HepG2 (cell line): ENCODE measurements around the gene DNTTIP2. TPM values are rescaled to one million over a fixed set of nuclear protein-coding genes. Genes with fewer than 3 reads are reported as not detected.

ENCODE experiments used
- ARID3A ChIP-seq: IDR thresholded peaks from 2 replicates; pipeline ENCODE4 v1.6.1; 2012; ENCODE audit warnings: low read depth, low read length, improper control_type of control experiment
- ARNT2 ChIP-seq: sonication (generic); formaldehyde crosslinking; IDR thresholded peaks from 2 replicates; pipeline ENCODE4 v1.8.0; 2022; ENCODE audit warnings: mild to moderate bottlenecking, low read depth, missing genetic modification reagents, moderate library complexity
- ATF7-NPFF ChIP-seq: sonication (generic); formaldehyde crosslinking; IDR thresholded peaks from 2 replicates; pipeline ENCODE4 v1.8.1; 2023; ENCODE audit warnings: mild to moderate bottlenecking, low read depth, missing genetic modification reagents, moderate library complexity
- FOXA3 ChIP-seq: IDR thresholded peaks from 2 replicates; pipeline ENCODE4 v1.6.1; 2016; ENCODE audit warnings: missing genetic modification reagents, missing compliant biosample characterization
- HES4 ChIP-seq: sonication (generic); formaldehyde crosslinking; IDR thresholded peaks from 2 replicates; pipeline ENCODE4 v1.9.0; 2021; ENCODE audit warnings: mild to moderate bottlenecking, missing genetic modification reagents, borderline replicate concordance
- HIVEP1 ChIP-seq: sonication (generic); formaldehyde crosslinking; IDR thresholded peaks from 2 replicates; pipeline ENCODE4 v1.4.0; 2020; ENCODE audit warnings: mild to moderate bottlenecking, missing genetic modification reagents
- IKZF5 ChIP-seq: IDR thresholded peaks from 2 replicates; pipeline ENCODE4 v1.6.1; 2018; ENCODE audit warnings: missing genetic modification reagents, mild to moderate bottlenecking, missing compliant biosample characterization
- JUND ChIP-seq: sonication (generic); formaldehyde crosslinking; IDR thresholded peaks from 2 replicates; pipeline ENCODE4 v1.8.0; 2022; ENCODE audit warnings: mild to moderate bottlenecking, missing genetic modification reagents
- MAFG ChIP-seq: sonication (generic); formaldehyde crosslinking; IDR thresholded peaks from 2 replicates; pipeline ENCODE4 v1.5.1; 2020; ENCODE audit warnings: mild to moderate bottlenecking, missing genetic modification reagents
- MYNN ChIP-seq: sonication (generic); formaldehyde crosslinking; IDR thresholded peaks from 2 replicates; pipeline ENCODE4 v1.4.0; 2020; ENCODE audit warnings: mild to moderate bottlenecking, low read depth, missing genetic modification reagents
- NR2C2 ChIP-seq: sonication (generic); formaldehyde crosslinking; IDR thresholded peaks from 2 replicates; pipeline ENCODE4 v1.4.0; 2020; ENCODE audit warnings: missing genetic modification reagents, mild to moderate bottlenecking, moderate library complexity, borderline replicate concordance
- RBFOX2 ChIP-seq: fragments of 200-400 bp; formaldehyde crosslinking; IDR thresholded peaks from 2 replicates; pipeline ENCODE4 v1.6.1; 2017; ENCODE audit warnings: low read depth, mild to moderate bottlenecking, low read length
- SMAD3 ChIP-seq: sonication (generic); formaldehyde crosslinking; IDR thresholded peaks from 2 replicates; pipeline ENCODE4 v1.4.0; 2020; ENCODE audit warnings: missing genetic modification reagents
- SNAPC2 ChIP-seq: sonication (generic); formaldehyde crosslinking; IDR thresholded peaks from 2 replicates; pipeline ENCODE4 v1.8.1; 2022; ENCODE audit warnings: mild to moderate bottlenecking, missing genetic modification reagents
- YY1 ChIP-seq: IDR thresholded peaks from 2 replicates; pipeline ENCODE4 v1.6.1; 2011; ENCODE audit warnings: low read length, low read depth, moderate library complexity, mild to moderate bottlenecking; ENCODE audit not compliant: insufficient read depth, insufficient replicate concordance
- ZNF550 ChIP-seq: sonication (generic); formaldehyde crosslinking; IDR thresholded peaks from 2 replicates; pipeline ENCODE4 v1.4.0; 2020; ENCODE audit warnings: mild to moderate bottlenecking, missing genetic modification reagents, borderline replicate concordance
- ZNF605 ChIP-seq: sonication (generic); formaldehyde crosslinking; IDR thresholded peaks from 2 replicates; pipeline ENCODE4 v1.8.0; 2022; ENCODE audit warnings: mild to moderate bottlenecking, missing genetic modification reagents
- ZNF616 ChIP-seq: sonication (generic); formaldehyde crosslinking; IDR thresholded peaks from 2 replicates; pipeline ENCODE4 v1.5.0; 2020; ENCODE audit warnings: low read depth, mild to moderate bottlenecking, missing genetic modification reagents
- ZNF772 ChIP-seq: sonication (generic); formaldehyde crosslinking; IDR thresholded peaks from 2 replicates; pipeline ENCODE4 v1.5.0; 2020; ENCODE audit warnings: mild to moderate bottlenecking, missing genetic modification reagents
- polyA plus RNA-seq, 8 experiments: library from polyadenylated mRNA; depleted of rRNA in 3 of 8; stranded (reverse) in 7 of 8; unstranded in 1 of 8; fragments of >200 nt; fragmentation: Illumina TruSeq in 4 of 8; extraction: Trizol in 4 of 8; gene quantifications; 2 replicates each; pipeline versions ENCODE4 v1.2.1 to v1.2.3, GENCODE V29; 2011 to 2016; ENCODE audit warnings: low read depth in 4 of 8, missing spikeins in 1 of 8, mixed read lengths in 1 of 8; ENCODE audit not compliant: insufficient read depth in 1 of 8
- total RNA-seq, 5 experiments: library from RNA; depleted of rRNA; stranded (reverse); fragments of >200 nt; fragmentation: Illumina TruSeq; extraction: Trizol; gene quantifications; 2 replicates each; pipeline ENCODE4 v1.2.3, GENCODE V29; 2016; ENCODE audit warnings: low read depth in 1 of 5
- TF ChIP-seq, protein P1 (sequence below): sonication (generic); formaldehyde crosslinking; IDR thresholded peaks from 2 replicates; pipeline ENCODE4 v1.5.1; 2020; ENCODE audit warnings: missing genetic modification reagents, mild to moderate bottlenecking, borderline replicate concordance
- TF ChIP-seq, protein P2 (sequence below): sonication (generic); formaldehyde crosslinking; IDR thresholded peaks from 2 replicates; pipeline ENCODE4 v1.4.0; 2020; ENCODE audit warnings: mild to moderate bottlenecking, missing genetic modification reagents
- TF ChIP-seq, protein P3 (sequence below), 2 experiments: sonication (generic) in 1 of 2; formaldehyde crosslinking in 1 of 2; IDR thresholded peaks; 2 replicates each; pipeline versions ENCODE4 v1.4.0 to v1.6.1; 2018 to 2020; ENCODE audit warnings: missing genetic modification reagents in 2 of 2, borderline replicate concordance in 1 of 2, low read depth in 1 of 2, mild to moderate bottlenecking in 1 of 2, missing biosample characterization in 1 of 2

Gene DNTTIP2
- total and polyA plus RNA-seq, 2 of the 13 experiments (the other 11 are each of a cell fraction or from before 2014, with no cell fraction given): 11.4 to 63.3 TPM

- TF ChIP-seq, protein P1, sequence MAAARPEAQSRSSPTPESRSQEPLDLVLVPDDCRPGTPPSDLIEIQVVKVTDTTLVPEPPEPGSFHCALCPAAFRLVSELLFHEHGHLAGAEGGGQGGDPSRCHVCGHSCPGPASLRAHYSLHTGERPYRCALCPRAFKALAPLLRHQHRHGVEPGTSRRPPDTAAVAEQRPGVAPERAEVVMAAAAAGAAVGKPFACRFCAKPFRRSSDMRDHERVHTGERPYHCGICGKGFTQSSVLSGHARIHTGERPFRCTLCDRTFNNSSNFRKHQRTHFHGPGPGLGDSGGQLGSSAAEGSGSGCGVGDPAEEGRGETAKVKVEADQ: 0 out of 2 replicates have a peak, but pooled peaks have one; percentile 15
- TF ChIP-seq MYNN (CRISPR knock-in tag) (peak; percentile 88), YY1 (peak; percentile 67), ZNF616 (0 out of 2 replicates have a peak, but pooled peaks have one; percentile 43), ARID3A (no peak), SNAPC2 (peak; percentile 46; the same call in 1 of the 2 replicates), HIVEP1 (CRISPR knock-in tag) (0 out of 2 replicates have a peak, but pooled peaks have one; percentile 40), SMAD3 (CRISPR knock-in tag) (no peak; the same call in 1 of the 2 replicates), ATF7-NPFF (0 out of 2 replicates have a peak, but pooled peaks have one; percentile 28), FOXA3 (0 out of 2 replicates have a peak, but pooled peaks have one; percentile 8), ZNF772 (CRISPR knock-in tag) (0 out of 2 replicates have a peak, but pooled peaks have one; percentile 10), ARNT2 (CRISPR knock-in tag) (no peak), MAFG (CRISPR knock-in tag) (no peak), HES4 (peak; percentile 31; the same call in 1 of the 2 replicates), JUND (CRISPR knock-in tag) (no peak), IKZF5 (CRISPR knock-in tag) (no peak; the same call in 1 of the 2 replicates), RBFOX2 (no peak), ZNF550 (CRISPR knock-in tag) (no peak), NR2C2 (CRISPR knock-in tag) (no peak; the same call in 1 of the 2 replicates), ZNF605 (CRISPR knock-in tag) (no peak)
- TF ChIP-seq, protein P2, sequence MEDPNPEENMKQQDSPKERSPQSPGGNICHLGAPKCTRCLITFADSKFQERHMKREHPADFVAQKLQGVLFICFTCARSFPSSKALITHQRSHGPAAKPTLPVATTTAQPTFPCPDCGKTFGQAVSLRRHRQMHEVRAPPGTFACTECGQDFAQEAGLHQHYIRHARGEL (CRISPR knock-in tag): no peak
- TF ChIP-seq, protein P3, sequence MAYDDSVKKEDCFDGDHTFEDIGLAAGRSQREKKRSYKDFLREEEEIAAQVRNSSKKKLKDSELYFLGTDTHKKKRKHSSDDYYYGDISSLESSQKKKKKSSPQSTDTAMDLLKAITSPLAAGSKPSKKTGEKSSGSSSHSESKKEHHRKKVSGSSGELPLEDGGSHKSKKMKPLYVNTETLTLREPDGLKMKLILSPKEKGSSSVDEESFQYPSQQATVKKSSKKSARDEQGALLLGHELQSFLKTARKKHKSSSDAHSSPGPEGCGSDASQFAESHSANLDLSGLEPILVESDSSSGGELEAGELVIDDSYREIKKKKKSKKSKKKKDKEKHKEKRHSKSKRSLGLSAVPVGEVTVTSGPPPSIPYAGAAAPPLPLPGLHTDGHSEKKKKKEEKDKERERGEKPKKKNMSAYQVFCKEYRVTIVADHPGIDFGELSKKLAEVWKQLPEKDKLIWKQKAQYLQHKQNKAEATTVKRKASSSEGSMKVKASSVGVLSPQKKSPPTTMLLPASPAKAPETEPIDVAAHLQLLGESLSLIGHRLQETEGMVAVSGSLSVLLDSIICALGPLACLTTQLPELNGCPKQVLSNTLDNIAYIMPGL (CRISPR knock-in tag; IDR thresholded peaks at IDR 0.05; ENCODE audit: borderline replicate concordance in 1 of 2, low read depth in 1 of 2): peak in 1 of 2 experiments; percentile 73; a peak in 3 of 4 replicates
Observed at GRCh38 chr1:93847811-93848288, 31.2 kb downstream of the DNTTIP2 start (continued).
